Measurements from ENCODE around the gene TACO1. TPM values are rescaled to one million over a fixed set of nuclear protein-coding genes. Genes with fewer than 3 reads are reported as not detected.

The TACO1 gene
- polyA plus RNA-seq, 2 of the 4 experiments (the other 2 are of a cell fraction): 49.1 to 49.9 TPM

DNA sequence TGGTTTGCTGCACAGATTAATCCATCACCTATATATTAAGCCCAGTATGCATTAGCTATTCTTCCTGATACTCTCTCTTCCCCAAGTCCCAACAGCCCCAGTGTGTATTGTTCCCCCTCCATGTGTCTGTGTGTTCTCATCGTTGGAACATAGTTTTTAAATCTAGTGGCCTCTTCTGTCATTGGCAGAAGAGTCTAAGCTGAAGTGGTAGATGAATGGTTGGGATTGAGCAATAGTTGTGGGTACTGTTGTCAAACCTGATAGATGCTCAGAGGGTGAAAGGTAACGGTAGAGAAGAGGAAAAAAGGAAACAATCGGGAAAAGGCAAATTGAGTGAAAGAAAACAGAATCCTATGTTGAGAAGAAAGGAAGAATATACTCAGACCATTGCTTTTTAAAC, 51.4 kb downstream of the TACO1 start:
- ChIA-PET CTCF (interaction anchor here (1.4 kb wide), 1 partner anchor 14 kb away, joined by 4 read pairs; no protein-coding TSS in a partner anchor), POLR2A (no interaction called here)
- no peak overlapping the region for H3K27ac ChIP-seq
- H3K4me3 ChIP-seq: no peak overlapping the region
- H3K4me1 ChIP-seq: no peaks in the 10 kb centered on the region
- H3K4me2 ChIP-seq: no peak overlapping the region
- ATAC-seq (no peak), DNase-seq (ENCODE audit: low read depth in 1 of 2, low spot score in 1 of 2) (no peak), FAIRE-seq (no peak)
- whole genome bisulfite sequencing (ENCODE audit: missing lambda C conversion rate): 75% methylated on average over 3 of the region's 3 CpGs
- no peak for TF ChIP-seq TP53 (CRISPR knock-in tag; IDR thresholded peaks at IDR 0.05)
- no peak for TF ChIP-seq HOXB13 (CRISPR knock-in tag; IDR thresholded peaks at IDR 0.05; ENCODE audit: low read depth)
- TF ChIP-seq CEBPB (IDR thresholded peaks at IDR 0.05): no peak
- no peak for TF ChIP-seq JUN (IDR thresholded peaks at IDR 0.05)
- no peak for TF ChIP-seq MAZ (IDR thresholded peaks at IDR 0.05; ENCODE audit: borderline replicate concordance, low read depth, low read length)
- TF ChIP-seq EHF (CRISPR knock-in tag; IDR thresholded peaks at IDR 0.05): no peak
- TF ChIP-seq KDM5A (IDR thresholded peaks at IDR 0.05): no peak
- no peak for TF ChIP-seq NPAS2 (CRISPR knock-in tag; IDR thresholded peaks at IDR 0.05; ENCODE audit: borderline replicate concordance)
- TF ChIP-seq, protein P1, sequence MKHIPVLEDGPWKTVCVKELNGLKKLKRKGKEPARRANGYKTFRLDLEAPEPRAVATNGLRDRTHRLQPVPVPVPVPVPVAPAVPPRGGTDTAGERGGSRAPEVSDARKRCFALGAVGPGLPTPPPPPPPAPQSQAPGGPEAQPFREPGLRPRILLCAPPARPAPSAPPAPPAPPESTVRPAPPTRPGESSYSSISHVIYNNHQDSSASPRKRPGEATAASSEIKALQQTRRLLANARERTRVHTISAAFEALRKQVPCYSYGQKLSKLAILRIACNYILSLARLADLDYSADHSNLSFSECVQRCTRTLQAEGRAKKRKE (CRISPR knock-in tag; IDR thresholded peaks at IDR 0.05; ENCODE audit: low read depth): no peak
- TF ChIP-seq RFX5 (IDR thresholded peaks at IDR 0.05): no peak
- TF ChIP-seq MYC (IDR thresholded peaks at IDR 0.05; ENCODE audit: borderline replicate concordance, low read length): no peak
- TF ChIP-seq RAD21 (conservative IDR thresholded peaks at IDR 0.05 in 1 of 2, IDR thresholded peaks at IDR 0.05 in 1 of 2): no peak
- no peaks in the 10 kb centered on the region for H3K9me3 ChIP-seq

DNA sequence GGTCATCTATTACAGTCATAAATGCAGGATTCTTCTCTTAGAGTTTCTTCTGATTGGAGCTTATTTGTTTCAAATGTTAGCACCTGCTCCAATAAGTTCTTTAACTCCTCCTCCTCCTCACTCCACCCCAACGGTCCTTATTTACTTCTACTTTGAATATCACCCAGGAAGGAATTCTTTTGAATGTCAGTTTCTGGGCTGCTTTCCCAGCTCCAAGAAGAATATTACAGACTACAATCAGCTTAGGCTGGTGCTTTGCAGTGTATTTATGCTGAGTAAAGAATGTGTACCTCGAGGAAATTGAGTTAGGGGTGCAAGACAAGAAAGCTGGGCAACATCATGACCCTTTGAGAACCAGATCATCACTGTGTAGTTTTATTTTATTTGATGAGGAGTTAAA, 52.4 kb downstream of the TACO1 start:
- Histone ChIP-seq H3K9me3 (no peaks in the 10 kb centered on the region), H3K4me3 (no peak overlapping the region), H3K27ac (no peak overlapping the region), H3K4me1 (no peaks in the 10 kb centered on the region), H3K4me2 (no peak overlapping the region)
- 19% methylated on average over 2 of the region's 2 CpGs for WGBS (ENCODE audit: missing lambda C conversion rate)
- ChIA-PET CTCF (interaction anchor here (1.4 kb wide), 1 partner anchor 13 kb away, joined by 4 read pairs; no protein-coding TSS in a partner anchor), POLR2A (no interaction called here)
- FAIRE-seq: no peak
- ATAC-seq: no peak
- TF ChIP-seq, protein P2, sequence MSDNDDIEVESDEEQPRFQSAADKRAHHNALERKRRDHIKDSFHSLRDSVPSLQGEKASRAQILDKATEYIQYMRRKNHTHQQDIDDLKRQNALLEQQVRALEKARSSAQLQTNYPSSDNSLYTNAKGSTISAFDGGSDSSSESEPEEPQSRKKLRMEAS (IDR thresholded peaks at IDR 0.05): no peak
- TF ChIP-seq KDM5A (IDR thresholded peaks at IDR 0.05) (no peak), MYC (IDR thresholded peaks at IDR 0.05; ENCODE audit: borderline replicate concordance, low read length) (no peak), JUNB (IDR thresholded peaks at IDR 0.05) (no peak), CHD4 (IDR thresholded peaks at IDR 0.05; ENCODE audit: borderline replicate concordance) (no peak), RFX5 (IDR thresholded peaks at IDR 0.05) (no peak), FOXS1 (CRISPR knock-in tag; IDR thresholded peaks at IDR 0.05) (no peak), CEBPB (IDR thresholded peaks at IDR 0.05) (no peak)
- no peak for DNase-seq (ENCODE audit: low read depth in 1 of 2, low spot score in 1 of 2)

DNA sequence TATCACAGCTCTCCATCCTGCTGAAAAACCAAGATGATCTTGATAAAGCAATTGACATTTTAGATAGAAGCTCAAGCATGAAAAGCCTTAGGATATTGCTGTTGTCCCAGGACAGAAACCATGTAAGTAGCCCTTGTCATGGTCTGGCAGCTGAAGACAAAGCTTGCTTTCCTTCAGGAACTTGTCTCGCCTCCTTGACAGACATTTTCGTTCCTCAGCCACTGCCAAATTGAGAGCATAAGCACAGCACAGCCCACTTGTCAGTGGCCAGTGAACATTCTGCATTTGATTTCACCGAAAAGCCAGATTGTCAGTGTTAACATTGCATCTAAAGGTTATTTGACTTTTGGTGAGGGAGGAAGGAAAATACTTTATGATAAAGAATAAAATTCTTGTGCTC, 57.1 kb downstream of the TACO1 start:
- Histone ChIP-seq H3K27ac (no peak overlapping the region), H3K4me2 (no peak overlapping the region), H3K4me1 (no peaks in the 10 kb centered on the region), H3K4me3 (no peak overlapping the region), H3K9me3 (no peaks in the 10 kb centered on the region)
- ATAC-seq: no peak
- no peak for TF ChIP-seq SMC3 (IDR thresholded peaks at IDR 0.05)
- no peak for TF ChIP-seq CHD2 (IDR thresholded peaks at IDR 0.05; ENCODE audit: low read length, partially characterized antibody)
- no peak for TF ChIP-seq RNF2 (IDR thresholded peaks at IDR 0.05; ENCODE audit: borderline replicate concordance, low read depth)
- TF ChIP-seq JUN (IDR thresholded peaks at IDR 0.05): no peak
- no peak for TF ChIP-seq NPAS2 (CRISPR knock-in tag; IDR thresholded peaks at IDR 0.05; ENCODE audit: borderline replicate concordance)
- no peak for TF ChIP-seq ZSCAN20 (CRISPR knock-in tag; IDR thresholded peaks at IDR 0.05)
- TF ChIP-seq CEBPB (IDR thresholded peaks at IDR 0.05): no peak
- no peak for TF ChIP-seq EHMT2 (IDR thresholded peaks at IDR 0.05; ENCODE audit: low read depth)
- no peak for TF ChIP-seq POLR2A (IDR thresholded peaks at IDR 0.05; ENCODE audit: low read length)
- TF ChIP-seq HOXB5 (CRISPR knock-in tag; IDR thresholded peaks at IDR 0.05): no peak
- no peak for TF ChIP-seq FOSB (CRISPR knock-in tag; IDR thresholded peaks at IDR 0.05)
- no peak for TF ChIP-seq SREBF2 (IDR thresholded peaks at IDR 0.05)
- TF ChIP-seq, protein P3, sequence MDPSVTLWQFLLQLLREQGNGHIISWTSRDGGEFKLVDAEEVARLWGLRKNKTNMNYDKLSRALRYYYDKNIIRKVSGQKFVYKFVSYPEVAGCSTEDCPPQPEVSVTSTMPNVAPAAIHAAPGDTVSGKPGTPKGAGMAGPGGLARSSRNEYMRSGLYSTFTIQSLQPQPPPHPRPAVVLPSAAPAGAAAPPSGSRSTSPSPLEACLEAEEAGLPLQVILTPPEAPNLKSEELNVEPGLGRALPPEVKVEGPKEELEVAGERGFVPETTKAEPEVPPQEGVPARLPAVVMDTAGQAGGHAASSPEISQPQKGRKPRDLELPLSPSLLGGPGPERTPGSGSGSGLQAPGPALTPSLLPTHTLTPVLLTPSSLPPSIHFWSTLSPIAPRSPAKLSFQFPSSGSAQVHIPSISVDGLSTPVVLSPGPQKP (IDR thresholded peaks at IDR 0.05; ENCODE audit: low read depth, low read length): no peak
- no peak for TF ChIP-seq EHF (CRISPR knock-in tag; IDR thresholded peaks at IDR 0.05)
- no peak for TF ChIP-seq MAZ (IDR thresholded peaks at IDR 0.05; ENCODE audit: borderline replicate concordance, low read depth, low read length)
- TF ChIP-seq KDM5A (IDR thresholded peaks at IDR 0.05): no peak
- TF ChIP-seq HOXB13 (CRISPR knock-in tag; IDR thresholded peaks at IDR 0.05; ENCODE audit: low read depth): no peak
- no peak for TF ChIP-seq POLR2AphosphoS2 (conservative IDR thresholded peaks at IDR 0.05; ENCODE audit: low read length)
- TF ChIP-seq, protein P4, sequence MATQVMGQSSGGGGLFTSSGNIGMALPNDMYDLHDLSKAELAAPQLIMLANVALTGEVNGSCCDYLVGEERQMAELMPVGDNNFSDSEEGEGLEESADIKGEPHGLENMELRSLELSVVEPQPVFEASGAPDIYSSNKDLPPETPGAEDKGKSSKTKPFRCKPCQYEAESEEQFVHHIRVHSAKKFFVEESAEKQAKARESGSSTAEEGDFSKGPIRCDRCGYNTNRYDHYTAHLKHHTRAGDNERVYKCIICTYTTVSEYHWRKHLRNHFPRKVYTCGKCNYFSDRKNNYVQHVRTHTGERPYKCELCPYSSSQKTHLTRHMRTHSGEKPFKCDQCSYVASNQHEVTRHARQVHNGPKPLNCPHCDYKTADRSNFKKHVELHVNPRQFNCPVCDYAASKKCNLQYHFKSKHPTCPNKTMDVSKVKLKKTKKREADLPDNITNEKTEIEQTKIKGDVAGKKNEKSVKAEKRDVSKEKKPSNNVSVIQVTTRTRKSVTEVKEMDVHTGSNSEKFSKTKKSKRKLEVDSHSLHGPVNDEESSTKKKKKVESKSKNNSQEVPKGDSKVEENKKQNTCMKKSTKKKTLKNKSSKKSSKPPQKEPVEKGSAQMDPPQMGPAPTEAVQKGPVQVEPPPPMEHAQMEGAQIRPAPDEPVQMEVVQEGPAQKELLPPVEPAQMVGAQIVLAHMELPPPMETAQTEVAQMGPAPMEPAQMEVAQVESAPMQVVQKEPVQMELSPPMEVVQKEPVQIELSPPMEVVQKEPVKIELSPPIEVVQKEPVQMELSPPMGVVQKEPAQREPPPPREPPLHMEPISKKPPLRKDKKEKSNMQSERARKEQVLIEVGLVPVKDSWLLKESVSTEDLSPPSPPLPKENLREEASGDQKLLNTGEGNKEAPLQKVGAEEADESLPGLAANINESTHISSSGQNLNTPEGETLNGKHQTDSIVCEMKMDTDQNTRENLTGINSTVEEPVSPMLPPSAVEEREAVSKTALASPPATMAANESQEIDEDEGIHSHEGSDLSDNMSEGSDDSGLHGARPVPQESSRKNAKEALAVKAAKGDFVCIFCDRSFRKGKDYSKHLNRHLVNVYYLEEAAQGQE (IDR thresholded peaks at IDR 0.05): no peak
- DNase-seq (ENCODE audit: low read depth in 1 of 2, low spot score in 1 of 2): no peak
- ChIA-PET POLR2A (no interaction called here), CTCF (interaction anchor here (0.7 to 2.4 kb wide), 2 partner anchors 52 to 232 kb away, joined by 3 to 5 read pairs; no protein-coding TSS in a partner anchor)
- FAIRE-seq: no peak
- WGBS (ENCODE audit: missing lambda C conversion rate): 82% methylated on average over 3 of the region's 3 CpGs

Measured in A549 (cell line).